Spinal cord (tissue), 10 donors: ENCODE data around the gene DCAF8. TPM values are rescaled to one million over a fixed set of nuclear protein-coding genes. Genes with fewer than 3 reads are reported as not detected.
"Not testable (repeated sequence)": the region's sequence is repeated elsewhere in the genome, so short reads cannot be mapped to it uniquely, and the experiment has no call there.

ENCODE experiments used
- DNase-seq, 6 donors: peaks; one replicate each; pipeline versions ENCODE4 v3.0.0 to v3.0.0-alpha.2; 2013 to 2015; ENCODE audit warnings: low spot score in 6 of 6, low read depth in 4 of 6
- H3K27ac ChIP-seq: one replicate; pipeline ENCODE4 v1.5.1; 2013; ENCODE audit warnings: low read depth, low read length, control low read depth
- H3K27me3 ChIP-seq: one replicate; pipeline ENCODE4 v1.6.1; 2013; ENCODE audit warnings: low read length; ENCODE audit not compliant: control insufficient read depth, insufficient read depth
- H3K36me3 ChIP-seq: one replicate; pipeline ENCODE4 v1.6.1; 2013; ENCODE audit warnings: low read length; ENCODE audit not compliant: control insufficient read depth, insufficient read depth
- H3K4me1 ChIP-seq: one replicate; pipeline ENCODE4 v1.6.1; 2013; ENCODE audit warnings: low read length; ENCODE audit not compliant: control insufficient read depth, insufficient read depth
- H3K4me3 ChIP-seq: one replicate; pipeline ENCODE4 v1.5.1; 2013; ENCODE audit warnings: low read depth, low read length, control low read depth
- H3K9me3 ChIP-seq: one replicate; pipeline ENCODE4 v1.6.1; 2013; ENCODE audit warnings: low read length; ENCODE audit not compliant: control insufficient read depth, insufficient read depth
- WGBS: methylation state at CpG from one replicate; pipeline ENCODE4 v1.1.5; 2013; ENCODE audit warnings: missing lambda C conversion rate; ENCODE audit not compliant: insufficient coverage; 5-methylcytosine and 5-hydroxymethylcytosine counted together
- polyA plus RNA-seq, 2 donors: library from polyadenylated mRNA; unstranded; fragments of 120-200 nt; gene quantifications; one replicate each; pipeline ENCODE4 v1.2.1, GENCODE V29; 2013; ENCODE audit not compliant: insufficient read length in 2 of 2
- total RNA-seq, 2 donors: library from RNA; depleted of rRNA in 1 of 2; stranded (reverse); fragments of 120-200 nt in 1 of 2; fragments of >200 nt in 1 of 2; gene quantifications; one replicate each; pipeline versions ENCODE4 v1.2.3 to v1.2.4, GENCODE V29; 2013 to 2014
- donor health status: healthy.

Gene DCAF8
- total and polyA plus RNA-seq, 4 donors = 87.6 to 179 (median 146) TPM

DNA sequence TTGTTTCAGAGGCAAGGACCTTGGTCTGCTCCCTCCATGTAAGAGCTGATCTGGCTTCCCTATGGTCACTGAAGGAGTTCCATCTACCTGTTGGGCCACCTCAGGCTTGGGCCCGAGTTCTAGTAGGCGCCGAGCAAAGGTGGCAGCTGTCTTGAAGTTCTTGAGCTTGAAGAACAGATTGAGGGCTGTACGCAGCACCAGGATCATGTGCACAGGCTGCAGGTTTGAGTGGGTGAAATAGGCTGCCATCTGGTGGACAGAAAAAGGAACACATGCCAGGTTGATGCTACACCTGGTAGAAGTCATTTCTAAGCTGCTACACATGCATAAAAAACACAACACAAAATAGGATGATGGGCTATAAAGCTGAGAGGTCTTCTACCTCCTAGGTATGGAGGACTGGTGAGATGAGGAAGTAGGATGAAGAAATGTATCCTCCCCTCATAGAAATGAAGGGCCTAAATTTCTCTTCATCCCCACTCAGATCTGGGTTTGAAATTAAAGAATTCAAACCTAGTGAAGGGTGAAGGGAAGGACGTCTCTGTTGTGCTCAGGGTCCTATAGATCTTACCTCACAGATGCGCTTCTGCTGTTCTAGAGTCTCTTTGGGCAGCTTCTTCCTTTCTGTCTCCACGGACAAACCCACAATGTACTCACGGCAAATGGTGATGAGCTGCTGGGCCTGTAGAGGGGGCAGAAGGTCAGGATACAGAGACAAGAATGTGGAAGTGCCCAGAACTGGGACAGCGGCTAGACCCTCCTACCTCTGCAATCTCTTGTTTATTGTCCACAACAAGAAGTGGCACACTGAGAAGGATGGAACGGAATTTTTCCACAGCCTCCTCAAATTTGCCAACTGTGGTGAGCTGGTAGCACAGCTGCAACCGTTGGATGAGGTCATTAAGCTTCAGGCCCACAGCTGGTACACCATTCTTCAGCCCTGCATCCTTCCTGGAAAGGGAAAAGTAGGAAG is 29.2 kb upstream of the DCAF8 start:
- 57% methylated on average over 6 of the region's 11 CpGs for WGBS
- no peak overlapping the region for H3K4me3 ChIP-seq
- peaks cover 61% of the 10 kb centered on the region for H3K36me3 ChIP-seq
- peaks cover 3% of the 10 kb centered on the region for H3K4me1 ChIP-seq
- peak in 5 of 6 donors; percentile 29 to 93 (median 58) for DNase-seq
- H3K27ac ChIP-seq = no peak overlapping the region
- H3K27me3 ChIP-seq = no peaks in the 10 kb centered on the region
- no peaks in the 10 kb centered on the region for H3K9me3 ChIP-seq

DNA sequence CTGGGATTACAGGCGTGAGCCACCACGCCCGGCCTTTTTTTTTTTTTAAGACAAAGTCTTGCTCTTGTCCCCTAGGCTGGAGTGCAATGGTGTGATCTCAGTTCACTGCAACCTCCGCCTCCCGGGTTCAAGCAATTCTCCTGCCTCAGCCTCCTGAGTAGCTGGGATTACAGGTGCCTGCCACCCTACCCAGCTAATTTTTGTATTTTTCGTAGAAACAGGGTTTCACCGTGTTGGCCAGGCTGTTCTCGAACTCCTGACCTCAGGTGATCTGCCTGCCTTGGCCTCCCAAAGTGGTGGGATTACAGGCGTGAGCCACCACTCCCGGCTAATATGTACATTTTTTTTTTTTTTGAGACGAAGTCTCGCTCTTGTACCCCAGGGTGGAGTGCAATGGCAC is 25.4 kb upstream of the DCAF8 start:
- H3K4me1 ChIP-seq = peaks cover 14% of the 10 kb centered on the region
- not testable (repeated sequence) for H3K27ac ChIP-seq, H3K4me3 ChIP-seq, H3K27me3 ChIP-seq, DNase-seq, H3K9me3 ChIP-seq
- WGBS = 93% methylated on average over 10 of the region's 12 CpGs
- H3K36me3 ChIP-seq = peaks cover 33% of the 10 kb centered on the region

DNA sequence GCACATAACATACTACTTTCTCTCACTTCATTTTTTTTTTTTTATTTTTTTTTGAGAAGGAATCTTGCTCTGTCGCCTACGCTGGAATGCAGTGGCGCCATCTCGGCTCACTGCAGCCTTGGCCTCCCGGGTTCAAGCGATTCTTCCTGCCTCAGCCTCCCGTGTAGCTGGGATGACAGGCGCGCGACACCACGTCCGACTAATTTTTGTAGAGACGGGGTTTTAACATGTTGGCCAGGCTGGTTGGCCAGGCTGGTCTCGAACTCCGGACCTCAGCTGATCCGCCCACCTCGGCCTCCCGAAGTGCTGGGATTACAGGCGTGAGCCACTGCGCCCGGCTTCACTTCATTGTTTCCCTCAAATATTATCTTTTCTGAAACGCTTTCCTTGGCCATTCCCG is 23.2 kb upstream of the DCAF8 start:
- peak overlapping the region; percentile 97 for H3K4me3 ChIP-seq
- no peak overlapping the region for H3K27ac ChIP-seq
- no peak for DNase-seq
- peaks cover 30% of the 10 kb centered on the region for H3K36me3 ChIP-seq
- H3K4me1 ChIP-seq = peaks cover 12% of the 10 kb centered on the region
- 87% methylated on average over 23 of the region's 23 CpGs for WGBS
- no peaks in the 10 kb centered on the region for H3K27me3 ChIP-seq
- H3K9me3 ChIP-seq = no peaks in the 10 kb centered on the region

DNA sequence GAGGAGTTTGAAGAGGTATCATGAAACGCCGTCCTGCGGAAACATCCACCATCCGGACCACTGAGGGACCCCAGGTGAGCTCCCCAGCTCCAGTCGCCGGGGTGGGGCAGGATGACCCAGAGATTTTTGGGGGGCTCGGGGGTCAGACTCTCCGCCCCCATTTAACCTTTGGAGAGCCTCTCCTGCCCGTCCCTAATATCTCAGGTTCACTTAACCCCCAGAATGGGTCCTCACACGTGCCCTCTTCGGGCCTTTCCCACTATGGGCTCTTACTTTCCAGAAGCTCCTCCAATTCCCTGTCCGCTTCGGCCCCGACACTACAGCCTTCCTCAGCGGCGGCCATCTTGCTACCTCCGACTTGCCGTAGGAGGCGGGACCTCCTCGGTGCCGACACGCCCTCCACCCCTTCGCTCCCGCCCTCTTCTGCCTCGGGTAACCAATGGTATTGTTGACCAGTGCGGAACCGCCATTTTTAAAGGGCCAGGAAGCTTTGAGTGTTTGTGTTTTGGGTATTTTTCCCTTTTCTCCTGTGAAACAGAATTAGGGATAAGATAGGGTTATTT is 22.5 kb upstream of the DCAF8 start, which contains the start of gene PEX19:
Gene PEX19, minus strand, starts transcription at position 352 of the 563 bp plus-strand sequence. Its CDS starts 9 bp downstream, at position 343.
- H3K4me3 ChIP-seq = peak within 1 kb of the TSS; percentile 97
- no peaks in the 10 kb centered on the region for H3K9me3 ChIP-seq
- peak; percentile 79 to 98 (median 90) for DNase-seq
- H3K4me1 ChIP-seq = peaks cover 12% of the 10 kb centered on the region
- H3K27me3 ChIP-seq = no peaks in the 10 kb centered on the region
- H3K27ac ChIP-seq = peak within 1 kb of the TSS; percentile 90
- H3K36me3 ChIP-seq = peaks cover 31% of the 10 kb centered on the region
- 0% methylated on average over 24 of the region's 27 CpGs for WGBS

- Histone ChIP-seq H3K4me1 (peaks cover 12% of the 10 kb centered on the region), H3K27ac (peak overlapping the region; percentile 90), H3K27me3 (no peaks in the 10 kb centered on the region), H3K9me3 (no peaks in the 10 kb centered on the region), H3K4me3 (peak overlapping the region; percentile 97), H3K36me3 (peaks cover 28% of the 10 kb centered on the region)
- DNase-seq = peak in 1 of 6 donors; percentile 58
- 2% methylated on average over 12 of the region's 15 CpGs for WGBS
Measured at GRCh38 chr1:160284220-160284781, 22.0 kb upstream of the DCAF8 start.

DNA sequence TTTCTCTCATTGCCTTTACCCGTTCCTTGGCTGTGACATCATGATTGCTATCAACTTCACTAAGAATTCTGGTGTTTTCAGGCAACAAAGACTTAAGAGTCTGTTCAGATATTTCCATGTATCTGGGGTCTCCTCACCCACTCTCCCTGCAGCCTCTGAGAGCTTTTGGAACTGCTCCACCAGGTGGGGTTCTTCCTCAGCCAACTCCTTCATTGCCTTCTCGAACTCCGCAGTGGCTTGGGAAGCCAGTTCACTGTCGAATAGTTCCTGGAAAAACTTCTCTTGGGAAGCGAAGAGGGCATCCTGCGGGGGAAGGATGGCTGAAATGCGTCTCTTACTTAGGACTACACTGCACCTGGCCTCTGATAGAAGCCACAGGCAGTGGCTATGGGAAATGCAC is 20.5 kb upstream of the DCAF8 start:
- Histone ChIP-seq H3K9me3 (no peaks in the 10 kb centered on the region), H3K4me1 (peaks cover 12% of the 10 kb centered on the region), H3K4me3 (no peak overlapping the region), H3K36me3 (peaks cover 33% of the 10 kb centered on the region), H3K27me3 (no peaks in the 10 kb centered on the region), H3K27ac (no peak overlapping the region)
- no peak for DNase-seq
- WGBS = 89% methylated on average over 7 of the region's 7 CpGs

DNA sequence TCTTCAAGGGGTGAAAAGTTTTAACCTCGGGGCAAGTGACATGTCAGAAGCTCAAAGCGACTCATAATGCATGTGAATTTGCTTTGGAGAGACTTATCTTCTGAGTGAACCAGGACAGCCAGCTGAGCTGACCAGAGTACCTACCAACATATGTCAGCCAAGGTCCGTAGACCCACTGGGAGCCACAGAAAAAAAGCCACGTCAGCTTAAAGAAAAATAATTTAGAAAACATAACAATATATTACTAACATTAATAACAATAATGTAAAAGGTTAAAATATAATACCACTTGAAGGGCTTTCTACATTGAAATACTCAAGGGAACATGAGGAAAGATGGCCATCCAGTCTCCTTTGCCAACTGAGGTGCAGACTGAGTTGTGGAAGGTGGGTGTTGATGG is 15.6 kb upstream of the DCAF8 start:
- no CpG with 5 or more reads among the region's 4 CpGs for WGBS
- H3K36me3 ChIP-seq = peaks cover 33% of the 10 kb centered on the region
- H3K27ac ChIP-seq = no peak overlapping the region
- H3K27me3 ChIP-seq = no peaks in the 10 kb centered on the region
- H3K9me3 ChIP-seq = no peaks in the 10 kb centered on the region
- no peak overlapping the region for H3K4me3 ChIP-seq
- DNase-seq = no peak
- H3K4me1 ChIP-seq = no peaks in the 10 kb centered on the region

DNA sequence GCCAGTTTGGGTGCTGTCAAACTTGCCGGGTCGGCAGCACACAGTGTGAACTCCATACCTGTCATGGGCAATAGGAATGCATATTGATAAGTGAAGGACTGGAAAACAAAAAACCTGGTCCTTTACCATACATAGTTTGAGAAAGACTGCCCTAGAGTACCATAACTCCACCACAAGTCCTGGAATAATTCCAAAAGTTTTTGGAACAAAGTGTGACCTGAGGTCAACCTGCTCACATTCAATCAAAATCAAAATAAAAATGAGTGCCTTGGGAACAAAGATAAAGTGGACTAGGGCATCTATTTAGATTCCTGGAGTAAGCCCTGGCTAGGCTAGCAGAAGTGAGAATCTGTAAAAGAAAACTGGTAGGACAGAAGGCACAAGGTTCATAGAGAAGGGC is 15.0 kb upstream of the DCAF8 start:
- H3K27ac ChIP-seq = no peak overlapping the region
- H3K36me3 ChIP-seq = peaks cover 33% of the 10 kb centered on the region
- no peaks in the 10 kb centered on the region for H3K4me1 ChIP-seq
- WGBS = no CpG with 5 or more reads among the region's 2 CpGs
- no peaks in the 10 kb centered on the region for H3K27me3 ChIP-seq
- H3K4me3 ChIP-seq = no peak overlapping the region
- no peak for DNase-seq
- no peaks in the 10 kb centered on the region for H3K9me3 ChIP-seq

DNA sequence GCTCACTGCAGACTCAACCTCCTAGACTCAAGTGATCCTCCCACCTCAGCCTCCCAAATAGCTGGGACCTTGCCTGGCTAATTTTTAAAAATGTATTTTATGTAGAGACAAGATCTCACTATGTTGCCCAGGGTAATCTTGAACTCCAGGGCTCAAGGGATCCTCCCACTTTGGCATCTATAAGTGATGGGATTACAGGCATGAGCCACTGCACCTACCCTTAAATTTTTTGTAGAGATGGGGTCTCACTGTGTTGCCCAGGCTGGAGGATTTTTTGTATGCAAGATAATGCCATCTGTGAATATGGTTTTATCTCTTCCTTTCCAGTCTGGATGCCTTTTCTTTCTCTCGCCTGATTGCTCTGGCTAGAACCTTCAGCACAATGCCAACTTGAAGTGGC is 8.7 kb upstream of the DCAF8 start:
- WGBS = no CpG with 5 or more reads among the region's 1 CpG
- no peaks in the 10 kb centered on the region for H3K36me3 ChIP-seq
- H3K4me1 ChIP-seq = no peaks in the 10 kb centered on the region
- no peak overlapping the region for H3K4me3 ChIP-seq
- no peaks in the 10 kb centered on the region for H3K27me3 ChIP-seq
- DNase-seq = no peak
- H3K9me3 ChIP-seq = no peaks in the 10 kb centered on the region
- no peak overlapping the region for H3K27ac ChIP-seq
